Measurements from ENCODE around the gene SDK2.

DNA sequence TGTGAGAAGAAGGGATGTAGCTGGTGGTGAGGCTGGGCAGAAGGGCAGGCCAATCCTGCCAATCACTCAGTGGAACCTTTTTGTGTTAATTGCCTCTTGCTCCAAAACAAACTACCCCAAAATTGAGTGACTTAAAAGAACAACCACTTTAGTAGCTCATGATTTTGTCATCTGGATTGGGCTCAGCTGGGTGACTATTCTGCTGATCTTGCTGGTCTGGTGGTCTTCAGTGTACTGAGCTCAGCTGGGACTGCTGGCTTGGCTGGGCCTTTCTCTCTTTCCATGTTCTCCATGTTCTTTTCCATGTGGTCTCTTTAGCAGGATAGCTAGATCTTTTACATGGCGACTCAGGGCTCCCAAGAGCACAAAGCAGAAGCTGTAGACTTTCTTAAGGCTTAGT is 37.7 kb upstream of the SDK2 start:
- TF ChIP-seq, protein P1, sequence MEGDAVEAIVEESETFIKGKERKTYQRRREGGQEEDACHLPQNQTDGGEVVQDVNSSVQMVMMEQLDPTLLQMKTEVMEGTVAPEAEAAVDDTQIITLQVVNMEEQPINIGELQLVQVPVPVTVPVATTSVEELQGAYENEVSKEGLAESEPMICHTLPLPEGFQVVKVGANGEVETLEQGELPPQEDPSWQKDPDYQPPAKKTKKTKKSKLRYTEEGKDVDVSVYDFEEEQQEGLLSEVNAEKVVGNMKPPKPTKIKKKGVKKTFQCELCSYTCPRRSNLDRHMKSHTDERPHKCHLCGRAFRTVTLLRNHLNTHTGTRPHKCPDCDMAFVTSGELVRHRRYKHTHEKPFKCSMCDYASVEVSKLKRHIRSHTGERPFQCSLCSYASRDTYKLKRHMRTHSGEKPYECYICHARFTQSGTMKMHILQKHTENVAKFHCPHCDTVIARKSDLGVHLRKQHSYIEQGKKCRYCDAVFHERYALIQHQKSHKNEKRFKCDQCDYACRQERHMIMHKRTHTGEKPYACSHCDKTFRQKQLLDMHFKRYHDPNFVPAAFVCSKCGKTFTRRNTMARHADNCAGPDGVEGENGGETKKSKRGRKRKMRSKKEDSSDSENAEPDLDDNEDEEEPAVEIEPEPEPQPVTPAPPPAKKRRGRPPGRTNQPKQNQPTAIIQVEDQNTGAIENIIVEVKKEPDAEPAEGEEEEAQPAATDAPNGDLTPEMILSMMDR (IDR thresholded peaks at IDR 0.05): no peak
- no peak for TF ChIP-seq POLR2A (IDR thresholded peaks at IDR 0.05)

All from thyroid gland (tissue), 4 donors.